Testis (tissue), 5 donors: Measurements from ENCODE around the gene HTR1A. TPM values are rescaled to one million over a fixed set of nuclear protein-coding genes. Genes with fewer than 3 reads are reported as not detected.

Experiments
- DNase-seq: peaks from one replicate; pipeline ENCODE4 v3.0.0-alpha.2; 2019
- H3K27ac ChIP-seq, 2 donors: fragments of 200-600 bp; sonication (generic); one replicate each; pipeline ENCODE4 v1.5.1; 2019
- H3K27me3 ChIP-seq: fragments of 200-600 bp; sonication (generic); one replicate; pipeline ENCODE4 v1.5.1; 2019
- H3K36me3 ChIP-seq: fragments of 200-600 bp; sonication (generic); one replicate; pipeline ENCODE4 v1.5.1; 2017; ENCODE audit warnings: low read depth; ENCODE audit errors: missing control alignments
- H3K4me1 ChIP-seq: fragments of 200-600 bp; sonication (generic); one replicate; pipeline ENCODE4 v1.5.1; 2019
- H3K4me3 ChIP-seq, 2 donors: fragments of 200-600 bp; sonication (generic); one replicate each; pipeline ENCODE4 v1.5.1; 2017 to 2019
- H3K9me3 ChIP-seq: fragments of 200-600 bp; sonication (generic); one replicate; pipeline ENCODE4 v1.5.1; 2017
- CTCF ChIP-seq, 3 experiments: fragments of 450-650 bp in 2 of 3; fragments of 200-600 bp in 1 of 3; sonication (generic) in 1 of 3; IDR thresholded peaks; one replicate each; pipeline ENCODE4 v1.5.1; 2016 to 2019; ENCODE audit warnings: antibody characterized with exemption in 3 of 3, mild to moderate bottlenecking in 2 of 3, moderate library complexity in 1 of 3
- POLR2A ChIP-seq: fragments of 450-650 bp; IDR thresholded peaks from one replicate; pipeline ENCODE4 v1.6.1; 2017; ENCODE audit warnings: antibody characterized with exemption, mild to moderate bottlenecking, moderate library complexity
- WGBS, 2 donors: methylation state at CpG; one replicate each; pipeline ENCODE4 v1.1.5; 2018; 5-methylcytosine and 5-hydroxymethylcytosine counted together
- intact Hi-C: fragments of 100-400 bp; cut with DNase I; formaldehyde crosslinking; loops from one replicate; pipeline ENCODE4 v1.15.1; 2023; ENCODE audit warnings: low total_unique reads
- long read RNA-seq, 2 donors: transcript quantifications; one replicate each; lab custom pipeline, GENCODE V29; 2026
- polyA plus RNA-seq: library from polyadenylated mRNA; stranded (reverse); fragments of 350-450 nt; fragmentation: Illumina TruSeq; extraction: RNeasy Lipid Tissue Mini Kit (QIAGEN cat#74804); gene quantifications from one replicate; pipeline ENCODE4 v1.2.3, GENCODE V29; 2014; ENCODE audit warnings: low read depth, low replicate concordance; ENCODE audit not compliant: insufficient read depth
- total RNA-seq, 2 donors: library from RNA; depleted of rRNA; stranded (reverse); fragments of >200 nt; gene quantifications; one replicate each; pipeline ENCODE4 v1.2.3, GENCODE V29; 2016

Gene HTR1A
- total RNA-seq = under 1 TPM; 0.24 to 0.68 TPM
- not detected for polyA plus RNA-seq
- long read RNA-seq, donor 1, transcript HTR1A-201 (1 exons, 1,778 nt) = major isoform, 13 of 13 reads
- long read RNA-seq, donor 1, partial matches to known transcripts = 0 of 13 reads
- long read RNA-seq, donor 1, other reads (novel, unspliced or antisense) = 0 of 13 reads
- long read RNA-seq, donor 2, partial matches to known transcripts = 0 of 3 reads
- long read RNA-seq, donor 2, other reads (novel, unspliced or antisense) = 0 of 3 reads

DNA sequence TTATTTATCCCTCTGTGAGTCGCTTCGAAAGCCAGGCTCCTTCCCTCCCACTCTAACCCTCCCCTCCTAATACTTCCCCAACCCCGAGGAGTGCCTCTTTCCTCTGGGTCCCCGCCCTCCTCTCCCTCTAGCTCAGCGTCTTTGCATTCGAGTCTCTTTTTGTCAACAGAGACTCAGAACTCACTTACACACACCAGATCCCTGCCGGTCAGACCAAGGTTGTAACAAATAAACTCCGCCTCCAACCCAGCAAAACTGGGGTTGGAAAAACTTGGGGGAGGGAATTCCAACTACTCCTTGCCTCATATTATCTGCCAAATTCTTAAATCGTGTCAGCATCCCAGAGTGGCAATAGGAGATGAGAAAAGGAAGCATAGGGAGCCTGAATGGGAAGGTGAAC, at the start of gene HTR1A:
TSS of gene HTR1A (minus strand) at position 167 of the 400 bp plus-strand sequence. CDS start 726 bp downstream, outside the sequence.
- Histone ChIP-seq H3K36me3 (no peaks in the 10 kb centered on the region), H3K27me3 (no peaks in the 10 kb centered on the region), H3K4me3 (no peak within 1 kb of the TSS), H3K27ac (no peak within 1 kb of the TSS), H3K9me3 (no peaks in the 10 kb centered on the region), H3K4me1 (no peaks in the 10 kb centered on the region)
- TF ChIP-seq POLR2A (no peak), CTCF (IDR thresholded peaks at IDR 0.05) (no peak)
- WGBS, 2 donors = 1 to 3% methylated on average over 9 of the region's 9 CpGs
- intact Hi-C loops = no loop called here
- DNase-seq = no peak

DNA sequence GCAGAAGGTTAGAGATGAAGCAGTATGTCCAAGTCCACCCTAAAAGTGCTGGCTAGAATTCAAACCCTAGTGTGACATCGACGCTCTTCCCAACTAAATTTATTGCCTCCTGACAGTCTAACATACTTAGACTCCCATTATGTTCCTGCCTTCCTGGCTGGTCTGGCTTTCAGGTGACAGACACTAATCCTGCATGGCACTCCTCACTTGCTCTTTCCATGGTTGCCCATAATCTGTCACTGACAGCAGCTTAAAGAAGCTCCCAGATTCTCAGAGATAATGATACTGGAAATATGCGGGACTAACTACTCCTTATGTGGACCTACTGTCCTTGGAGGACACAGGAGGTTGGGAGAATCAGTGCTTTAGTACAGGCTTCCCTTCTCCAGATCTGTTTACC, 41.7 kb upstream of the HTR1A start:
- no peaks in the 10 kb centered on the region for H3K9me3 ChIP-seq
- H3K4me3 ChIP-seq = no peak overlapping the region
- H3K27me3 ChIP-seq = no peaks in the 10 kb centered on the region
- no peaks in the 10 kb centered on the region for H3K36me3 ChIP-seq
- intact Hi-C loops = no loop called here
- H3K4me1 ChIP-seq = no peaks in the 10 kb centered on the region
- no peak overlapping the region for H3K27ac ChIP-seq
- 55 to 70% methylated on average over 3 of the region's 3 CpGs for WGBS, 2 donors
- DNase-seq = no peak
- TF ChIP-seq POLR2A = no peak
- TF ChIP-seq CTCF (IDR thresholded peaks at IDR 0.05) = no peak

DNA sequence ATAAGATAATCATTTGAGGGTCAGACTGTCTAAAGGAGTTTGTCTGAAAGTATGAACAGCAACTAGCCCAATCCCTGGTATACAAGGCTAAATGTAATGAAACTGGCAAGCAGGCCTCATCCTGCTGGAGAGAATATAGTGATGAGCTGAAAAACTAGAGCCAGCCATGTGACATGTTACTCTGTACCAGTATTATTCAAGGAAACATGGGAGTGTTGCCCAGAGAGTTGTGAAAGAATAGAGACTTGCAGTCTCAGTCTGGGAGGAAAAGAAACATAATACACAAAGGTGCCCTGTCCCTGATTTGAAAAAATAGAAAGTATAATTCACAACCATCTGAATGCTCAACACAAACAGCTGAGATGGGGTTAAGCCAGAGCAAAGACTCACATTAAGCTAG, 37.9 kb upstream of the HTR1A start:
- no peak overlapping the region for H3K27ac ChIP-seq
- TF ChIP-seq CTCF (IDR thresholded peaks at IDR 0.05) = no peak
- DNase-seq = no peak
- no peaks in the 10 kb centered on the region for H3K36me3 ChIP-seq
- no peaks in the 10 kb centered on the region for H3K9me3 ChIP-seq
- H3K4me1 ChIP-seq = no peaks in the 10 kb centered on the region
- intact Hi-C loops = no loop called here
- H3K4me3 ChIP-seq = no peak overlapping the region
- no peaks in the 10 kb centered on the region for H3K27me3 ChIP-seq

- intact Hi-C loops = no loop called here
- DNase-seq = no peak
- TF ChIP-seq CTCF (IDR thresholded peaks at IDR 0.05) (no peak), POLR2A (no peak)
- Histone ChIP-seq H3K4me1 (no peaks in the 10 kb centered on the region), H3K9me3 (no peaks in the 10 kb centered on the region), H3K27ac (no peak overlapping the region), H3K4me3 (no peak overlapping the region), H3K36me3 (no peaks in the 10 kb centered on the region), H3K27me3 (no peaks in the 10 kb centered on the region)
These were observed 24.8 kb upstream of the HTR1A start for GRCh38 chr5:63987053-63987452.

GRCh38 chr5:63981864-63982263, 19.6 kb upstream of the HTR1A start:
- Histone ChIP-seq H3K4me3 (no peak overlapping the region), H3K9me3 (no peaks in the 10 kb centered on the region), H3K27ac (no peak overlapping the region), H3K36me3 (no peaks in the 10 kb centered on the region), H3K4me1 (no peaks in the 10 kb centered on the region), H3K27me3 (no peaks in the 10 kb centered on the region)
- intact Hi-C loops = no loop called here
- 71 to 81% methylated on average over 2 of the region's 2 CpGs for WGBS, 2 donors
- DNase-seq = no peak
- TF ChIP-seq CTCF (IDR thresholded peaks at IDR 0.05) = no peak
- TF ChIP-seq POLR2A = no peak
